Left forelimb (tissue), 1 donor: ENCODE data around the gene ROR2.
"Not testable (repeated sequence)": the region's sequence is repeated elsewhere in the genome, so short reads cannot be mapped to it uniquely, and the experiment has no call there.

Experiments used
- DNase-seq: peaks from one replicate; pipeline ENCODE4 v3.0.0-alpha.2; 2018; ENCODE audit warnings: low spot score

Gene ROR2

GRCh38 chr9:91796516-91796915, 153.5 kb downstream of the ROR2 start:
- DNase-seq: not testable (repeated sequence)

- no peak for DNase-seq
Measured at GRCh38 chr9:91795598-91796241, 154.3 kb downstream of the ROR2 start.

DNA sequence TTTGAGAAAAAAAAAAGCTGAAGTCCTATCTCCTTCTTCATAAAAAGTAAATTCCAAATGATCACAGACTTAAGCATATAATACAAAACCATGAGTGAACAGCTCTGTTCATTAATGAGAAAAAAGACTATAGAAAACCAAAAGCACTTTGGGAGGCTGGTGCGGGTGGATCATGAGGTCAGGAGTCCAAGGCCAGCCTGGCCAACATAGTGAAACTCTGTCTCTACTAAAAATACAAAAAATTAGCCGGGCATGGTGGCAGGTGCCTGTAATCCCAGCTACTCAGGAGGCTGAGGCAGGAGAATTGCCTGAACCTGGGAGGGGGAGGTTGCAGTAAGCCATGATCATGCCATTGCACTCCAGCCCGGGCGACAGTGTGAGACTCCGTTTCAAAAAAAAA, 156.7 kb downstream of the ROR2 start:
- DNase-seq: not testable (repeated sequence)

- DNase-seq: no peak
Measured at GRCh38 chr9:91790917-91791316, 159.1 kb downstream of the ROR2 start.

GRCh38 chr9:91789941-91790340, 160.1 kb downstream of the ROR2 start:
- no peak for DNase-seq

- DNase-seq: no peak
Measured at GRCh38 chr9:91787931-91788330, 162.1 kb downstream of the ROR2 start.

DNA sequence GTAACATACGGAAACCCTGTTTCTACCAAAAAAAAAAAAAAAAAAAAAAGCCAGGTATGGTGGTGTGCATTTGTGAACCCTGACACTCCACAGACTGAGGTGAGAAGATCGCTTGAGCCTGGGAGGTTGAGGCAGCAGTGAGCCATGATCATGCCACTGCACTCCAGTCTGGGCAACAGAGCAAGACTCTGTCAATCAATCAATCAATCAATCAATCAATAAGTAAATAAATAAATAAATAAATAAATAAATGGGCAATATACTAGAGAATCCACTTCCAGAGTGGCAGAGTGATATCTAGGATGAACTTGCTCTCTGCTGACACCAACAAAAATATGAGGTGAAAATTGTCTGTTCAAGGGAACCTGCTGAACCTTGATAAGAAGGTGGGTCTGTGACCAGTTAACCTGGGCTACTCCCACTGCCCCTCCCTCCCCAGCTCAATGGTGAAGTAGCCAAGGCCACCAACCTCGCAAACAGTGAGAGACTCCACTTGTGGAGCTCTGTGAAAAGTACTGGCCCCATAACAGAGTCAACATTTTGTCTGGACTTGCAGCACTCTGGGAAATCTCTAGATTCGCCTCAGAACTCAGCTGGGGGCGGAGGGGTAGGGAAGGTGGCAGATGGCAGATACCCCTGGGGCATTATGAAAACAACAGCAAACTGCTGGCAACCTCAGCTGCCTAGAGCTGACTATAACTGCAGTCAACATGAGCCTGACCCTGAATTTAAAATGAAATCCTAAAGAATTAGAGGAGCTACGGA, 163.7 kb downstream of the ROR2 start:
- no peak for DNase-seq

DNA sequence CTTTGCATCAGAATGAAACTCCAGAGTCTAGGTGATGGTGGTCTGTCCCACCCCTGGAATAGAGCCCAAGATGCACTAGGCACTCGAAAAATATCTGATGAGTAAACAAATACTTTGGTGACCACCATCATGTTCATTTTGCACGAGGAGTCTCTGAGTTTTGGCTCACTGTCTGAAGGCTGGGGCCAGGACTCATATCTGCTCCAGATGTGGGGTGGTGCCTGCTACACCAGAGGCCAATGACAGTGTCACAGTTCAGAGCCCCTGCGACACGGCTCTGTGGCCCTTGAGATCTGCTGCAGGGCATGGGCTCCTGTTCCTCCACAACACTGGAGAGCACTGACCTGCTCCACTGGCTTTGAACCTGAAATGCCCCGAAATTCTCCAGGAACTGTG, 164.6 kb downstream of the ROR2 start:
- DNase-seq: no peak

- DNase-seq: no peak
Measured at GRCh38 chr9:91784673-91785446, 165.2 kb downstream of the ROR2 start.

DNA sequence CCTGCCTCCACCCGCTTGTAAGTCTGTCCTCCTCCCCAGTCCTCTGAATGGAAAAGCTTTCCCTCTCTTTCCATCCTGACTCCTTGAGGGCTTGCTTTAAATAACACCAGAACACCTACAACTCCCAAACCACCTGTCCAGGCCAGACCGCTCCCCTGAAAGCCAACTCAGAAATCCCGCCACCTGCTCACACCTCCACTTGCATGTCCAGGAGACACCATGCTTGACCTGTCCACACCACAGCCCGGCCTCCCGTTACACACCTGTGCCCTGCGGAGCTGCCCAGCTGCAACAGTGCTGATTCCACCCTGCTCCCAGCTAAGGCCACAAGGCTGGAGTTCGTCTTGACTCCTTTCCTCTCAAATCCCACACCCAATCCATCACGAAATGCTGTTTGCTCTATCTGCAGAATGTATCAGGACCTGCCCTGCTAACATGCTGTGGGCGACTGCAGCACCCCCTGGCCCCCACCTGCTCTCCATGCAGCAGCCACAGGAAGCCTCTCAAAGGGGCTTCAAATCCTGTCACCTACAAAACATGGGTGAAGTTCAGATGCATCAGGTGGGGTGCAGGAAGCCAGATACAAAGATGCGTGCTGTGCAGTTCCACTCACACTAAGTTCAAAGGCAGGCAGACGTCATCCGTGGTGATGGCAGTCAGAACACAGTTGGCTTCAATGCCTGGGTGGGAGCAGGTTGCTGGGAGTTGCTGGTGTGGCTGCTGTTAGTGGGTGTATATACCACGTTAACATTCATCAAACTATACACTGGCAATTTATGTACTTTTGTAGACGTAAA, 166.0 kb downstream of the ROR2 start:
- no peak for DNase-seq

GRCh38 chr9:91783411-91783810, 166.6 kb downstream of the ROR2 start:
- no peak for DNase-seq

DNA sequence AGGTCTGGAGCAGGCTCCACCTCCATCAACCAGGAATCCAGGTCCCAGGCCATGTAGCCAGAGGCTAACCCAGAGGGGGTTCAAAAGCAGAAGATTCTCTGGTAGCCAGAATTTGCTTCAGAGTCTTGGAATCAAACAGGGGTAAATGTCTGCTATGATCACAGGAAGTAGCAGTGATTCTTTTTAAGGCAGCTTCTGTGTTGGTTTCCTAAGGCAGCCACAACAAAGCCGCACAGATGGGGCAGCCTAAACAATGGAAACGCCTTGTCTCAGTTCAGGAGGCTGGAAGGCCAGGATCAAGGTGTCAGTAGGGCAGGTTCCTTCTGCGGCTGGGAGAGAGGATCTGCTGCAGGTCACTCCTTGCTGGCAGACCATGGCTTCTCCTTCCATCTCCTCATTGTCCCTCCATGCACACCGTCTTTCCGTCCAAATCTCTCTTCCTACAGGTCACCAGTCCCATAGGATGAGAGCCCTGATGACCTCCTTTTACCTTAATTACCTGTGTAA, 167.3 kb downstream of the ROR2 start:
- no peak for DNase-seq

- no peak for DNase-seq
Measured at GRCh38 chr9:91781906-91782305, 168.1 kb downstream of the ROR2 start.

GRCh38 chr9:91781116-91781515, 168.9 kb downstream of the ROR2 start:
- DNase-seq: no peak

- DNase-seq: peak; percentile 41
Measured at GRCh38 chr9:91778031-91778430, 172.0 kb downstream of the ROR2 start.

GRCh38 chr9:91777292-91777830, 172.7 kb downstream of the ROR2 start:
- no peak for DNase-seq

DNA sequence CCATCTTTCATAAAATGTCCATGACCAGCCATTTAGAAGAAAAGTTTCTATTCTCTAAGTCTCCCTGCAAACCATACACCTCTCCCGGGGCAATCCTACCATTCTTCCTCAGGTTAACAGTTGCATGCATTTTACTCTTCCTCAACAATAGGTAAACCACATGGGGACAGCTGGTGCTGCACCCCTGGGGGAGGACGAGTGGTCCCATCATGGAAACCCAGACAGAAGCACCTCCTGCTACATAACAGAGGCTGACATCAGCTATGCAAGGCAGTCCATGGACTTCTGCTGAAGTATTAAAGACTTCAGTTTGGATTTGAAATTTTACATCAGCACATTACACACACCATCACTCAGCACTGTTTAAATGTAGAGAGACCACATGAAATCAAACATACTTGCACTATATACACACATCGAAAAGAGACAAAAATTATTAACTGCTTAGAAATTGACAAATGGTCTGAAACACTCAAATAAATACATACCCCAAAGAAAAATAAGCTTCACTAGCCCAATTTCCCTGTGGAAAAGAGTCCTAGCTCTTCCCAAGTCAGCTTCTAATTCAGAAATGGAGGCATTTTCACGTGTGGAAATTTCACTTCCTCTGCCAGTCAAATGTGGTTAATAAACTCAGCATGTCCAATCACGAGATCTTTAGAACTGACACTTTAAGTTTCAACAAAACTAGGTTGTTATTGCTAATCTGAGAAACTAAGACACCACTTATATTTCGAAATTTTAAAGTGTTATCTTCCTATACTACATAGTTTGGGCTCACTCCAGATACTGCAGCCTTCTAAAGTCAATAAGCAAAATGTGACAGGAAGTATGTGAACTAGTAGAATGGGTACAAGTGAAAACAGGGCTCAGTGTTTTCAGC, 173.4 kb downstream of the ROR2 start:
- DNase-seq: no peak

DNA sequence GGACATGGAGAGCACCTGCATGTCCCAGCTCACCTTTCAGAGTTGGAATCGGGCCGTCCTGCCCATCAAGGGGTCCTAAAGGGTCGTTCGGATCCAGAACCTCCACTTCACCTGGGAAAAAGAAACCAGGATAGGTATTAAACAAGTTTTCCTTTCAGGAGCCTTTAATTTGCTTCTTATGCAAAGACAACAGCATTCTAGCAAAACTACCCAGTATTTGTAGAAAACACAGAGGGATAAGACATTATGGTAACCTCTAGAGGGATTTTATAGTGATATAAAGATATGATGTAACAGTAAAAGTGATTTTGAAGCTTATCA, 174.4 kb downstream of the ROR2 start:
- DNase-seq: no peak

DNA sequence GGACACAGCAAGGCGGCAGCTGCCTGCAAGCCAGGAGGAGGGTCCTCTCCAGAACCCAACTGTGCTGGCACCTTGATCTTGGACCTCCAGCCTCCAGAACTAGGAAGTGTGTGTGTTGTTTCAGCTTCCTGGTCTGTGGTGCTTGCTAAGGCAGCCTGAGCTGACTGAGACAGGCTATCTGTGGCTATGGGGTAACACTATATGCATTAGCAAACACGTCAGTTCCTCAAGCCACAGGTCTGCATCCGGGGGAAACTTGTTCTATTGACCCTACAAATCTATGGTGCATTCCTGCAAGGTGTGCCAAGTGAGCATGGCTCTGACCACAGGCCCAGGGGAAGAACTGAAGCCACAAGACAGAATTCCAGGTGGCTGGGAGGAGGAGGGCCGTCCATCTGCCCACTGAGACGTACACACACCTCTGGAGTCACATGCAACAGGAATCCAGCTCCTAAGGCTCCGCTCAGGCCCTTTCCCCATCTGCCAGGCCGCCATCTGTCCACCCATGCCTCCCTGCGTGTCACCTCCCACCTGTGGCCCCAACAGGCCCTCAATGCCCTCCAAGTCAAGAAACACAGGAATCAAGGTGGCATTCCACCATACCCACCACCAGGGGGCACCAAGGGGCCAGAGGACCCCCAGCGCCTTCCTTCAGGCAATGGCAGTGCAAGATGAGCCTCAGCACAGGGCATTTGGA, 174.9 kb downstream of the ROR2 start:
- DNase-seq: peak; percentile 84

DNA sequence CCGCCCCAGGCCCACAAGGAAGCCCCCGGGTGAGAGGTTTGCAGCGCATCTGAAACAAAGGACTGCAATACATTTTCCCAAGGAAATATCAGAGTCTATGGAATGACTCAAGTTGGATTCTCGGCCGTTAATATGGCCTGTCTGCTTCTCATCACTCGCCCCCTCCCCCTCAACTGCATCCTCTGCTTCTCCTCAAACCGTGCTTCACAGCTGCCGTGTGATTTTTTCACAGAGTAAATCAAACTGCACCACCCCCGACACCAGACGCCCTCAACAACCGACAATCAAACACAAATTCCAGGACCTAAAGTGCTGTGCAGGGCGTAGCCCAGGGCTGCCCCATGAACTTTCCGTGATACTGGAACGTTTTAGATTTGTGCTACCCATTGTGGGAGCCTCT, 176.9 kb downstream of the ROR2 start:
- no peak for DNase-seq
